ENCODE measurements around the gene SLAMF1.
"Not testable (repeated sequence)": the region's sequence is repeated elsewhere in the genome, so short reads cannot be mapped to it uniquely, and the experiment has no call there.

SLAMF1 gene

DNA sequence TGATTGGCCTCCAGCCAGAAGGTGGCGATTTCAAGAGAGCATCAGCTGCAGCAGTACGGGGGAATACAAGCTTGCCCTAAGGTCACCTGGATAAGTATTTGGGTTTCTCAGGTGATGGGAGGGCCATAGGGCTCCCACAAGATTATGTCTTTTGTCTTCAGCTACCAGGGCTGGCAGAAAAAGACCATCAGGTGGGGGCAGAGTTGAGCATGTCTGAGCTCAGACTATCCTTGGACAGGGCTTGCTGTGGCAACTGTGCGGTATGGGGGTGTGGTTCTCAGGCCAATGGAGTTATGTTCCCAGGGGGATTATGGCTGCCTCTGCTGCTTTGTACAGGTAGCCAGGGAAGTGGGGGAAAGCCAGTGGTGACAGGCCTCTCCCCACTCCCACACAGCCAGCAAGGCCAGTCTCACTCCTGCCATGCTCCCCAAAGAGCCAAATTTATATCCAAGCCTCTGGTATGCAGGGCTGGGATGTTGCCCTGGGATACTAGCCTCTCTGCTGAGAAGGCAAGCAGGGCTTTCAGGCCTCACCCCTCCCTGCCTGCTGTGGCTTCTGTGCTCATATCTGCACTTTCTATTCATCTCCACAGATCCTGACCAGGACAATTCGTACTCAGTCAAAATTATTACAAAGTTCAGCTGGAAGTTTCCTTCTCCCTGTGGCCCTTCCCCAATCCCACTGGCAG is 40.9 kb downstream of the SLAMF1 start:
- DNase-seq (ENCODE audit: low read depth) = no peak

DNA sequence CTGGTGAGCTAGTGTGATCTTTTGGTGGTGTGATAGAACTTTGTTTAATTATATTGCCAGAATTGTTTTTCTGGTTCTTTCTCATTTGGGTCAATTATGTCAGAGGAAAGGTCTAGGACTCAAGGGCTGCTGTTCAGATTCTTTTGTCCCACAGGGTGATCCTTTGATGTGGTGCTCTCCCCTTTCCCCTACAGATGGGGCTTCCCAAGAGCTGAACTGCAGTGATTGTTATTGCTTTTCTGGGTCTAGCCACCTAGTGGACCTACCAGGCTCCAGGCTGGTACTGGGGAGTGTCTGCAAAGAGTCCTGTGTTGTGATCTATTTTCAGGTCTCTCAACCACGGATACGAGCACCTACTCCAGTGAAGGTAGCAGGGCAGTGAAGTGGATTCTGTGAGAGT is 41.6 kb downstream of the SLAMF1 start:
- DNase-seq (ENCODE audit: low read depth) = no peak

DNA sequence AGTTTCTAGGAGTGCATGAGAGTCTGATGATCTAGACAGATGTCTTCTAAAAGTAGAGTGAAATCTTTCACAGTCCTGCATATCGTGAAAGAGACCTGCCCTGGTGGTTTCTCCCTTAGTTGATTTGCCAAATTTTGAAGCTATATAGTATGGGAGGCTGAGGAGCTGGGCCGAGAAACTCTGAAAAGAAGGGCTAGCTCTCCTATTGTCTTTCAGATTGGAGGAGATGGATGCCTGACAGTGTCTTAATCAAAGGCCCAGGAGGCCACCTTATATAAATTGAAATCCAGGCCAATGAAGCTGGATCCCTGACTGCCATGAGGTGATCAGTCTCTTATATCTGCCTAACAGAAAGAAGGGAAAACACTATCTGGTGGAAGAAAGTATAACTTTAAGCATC is 49.1 kb downstream of the SLAMF1 start:
- no peak for DNase-seq (ENCODE audit: low read depth)

DNA sequence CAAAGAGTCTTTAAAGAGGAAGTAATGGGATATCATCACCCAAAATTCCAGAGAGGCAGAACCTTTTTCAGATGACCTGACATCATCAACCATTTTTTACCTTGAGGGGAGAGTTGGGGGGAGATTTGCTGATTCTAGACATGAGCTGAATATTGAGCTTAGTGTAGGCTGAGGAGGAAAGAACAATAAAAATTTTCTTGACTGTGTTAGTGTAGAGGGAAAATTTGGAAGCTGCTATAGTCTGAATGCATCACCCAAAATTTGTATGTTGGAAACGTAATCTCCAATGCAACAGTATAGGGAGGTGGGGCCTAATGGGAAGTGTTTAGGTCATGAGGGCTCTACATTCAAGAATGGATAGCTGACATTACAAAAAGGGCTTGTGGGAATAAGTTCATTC is 49.8 kb downstream of the SLAMF1 start:
- no peak for DNase-seq (ENCODE audit: low read depth)

DNA sequence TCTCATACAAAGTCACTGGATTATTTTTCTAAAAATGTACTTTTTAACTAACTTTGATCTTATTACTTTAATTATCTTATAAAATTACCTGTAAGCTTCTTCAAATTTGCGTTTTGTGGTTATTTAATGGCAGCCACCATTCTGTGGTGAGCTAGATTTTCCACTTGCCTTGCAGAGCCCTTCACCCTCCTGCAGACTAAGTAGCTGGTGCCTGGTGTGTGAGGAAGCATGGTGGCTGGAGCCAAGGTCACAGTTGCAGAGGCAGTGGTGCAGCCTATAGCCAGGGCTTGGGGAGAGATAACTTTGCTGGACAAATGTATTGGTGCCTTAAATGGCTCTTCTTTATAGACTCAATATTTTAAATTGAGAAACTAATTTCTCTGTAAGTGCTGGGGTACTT is 56.4 kb downstream of the SLAMF1 start:
- no peak for DNase-seq (ENCODE audit: low read depth)

DNA sequence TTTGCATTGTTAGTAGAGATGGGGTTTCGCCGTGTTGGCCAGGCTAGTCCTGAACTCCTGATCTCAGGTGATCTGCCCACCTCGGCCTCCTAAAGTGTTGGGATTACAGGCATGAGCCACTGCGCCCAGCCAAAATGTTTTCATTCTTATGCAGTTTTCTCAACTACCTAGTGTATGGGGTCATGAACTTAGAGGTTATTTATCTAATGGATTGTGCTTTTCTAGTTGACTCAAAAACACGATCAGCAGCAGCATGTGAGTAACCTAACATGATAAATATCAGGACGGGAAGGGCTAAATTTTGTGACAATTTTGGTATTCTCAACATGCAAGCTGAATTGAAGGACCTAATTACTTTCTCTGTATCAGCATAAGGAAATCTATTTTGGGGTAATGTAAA is 58.4 kb downstream of the SLAMF1 start:
- DNase-seq (ENCODE audit: low read depth) = no peak

DNA sequence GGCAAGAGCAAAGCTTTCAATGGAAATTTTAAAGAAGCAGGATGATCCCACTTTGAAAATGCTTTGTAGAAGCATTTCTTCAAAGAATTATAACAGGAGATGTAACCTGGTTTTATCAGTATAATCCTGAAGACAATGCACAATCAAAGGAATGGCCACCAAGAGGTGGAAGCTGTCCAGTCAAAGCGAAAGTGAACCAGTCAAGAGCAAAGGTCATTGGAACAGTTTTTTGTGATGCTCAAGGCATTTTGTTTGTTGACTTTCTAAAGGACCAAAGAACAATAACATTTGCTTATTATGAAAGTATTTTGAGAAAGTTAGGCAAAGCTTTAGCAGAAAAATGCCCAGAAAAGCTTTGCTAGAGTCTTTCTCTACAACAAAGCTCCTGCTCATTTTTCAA is 62.1 kb downstream of the SLAMF1 start:
- no peak for DNase-seq (ENCODE audit: low read depth)

DNA sequence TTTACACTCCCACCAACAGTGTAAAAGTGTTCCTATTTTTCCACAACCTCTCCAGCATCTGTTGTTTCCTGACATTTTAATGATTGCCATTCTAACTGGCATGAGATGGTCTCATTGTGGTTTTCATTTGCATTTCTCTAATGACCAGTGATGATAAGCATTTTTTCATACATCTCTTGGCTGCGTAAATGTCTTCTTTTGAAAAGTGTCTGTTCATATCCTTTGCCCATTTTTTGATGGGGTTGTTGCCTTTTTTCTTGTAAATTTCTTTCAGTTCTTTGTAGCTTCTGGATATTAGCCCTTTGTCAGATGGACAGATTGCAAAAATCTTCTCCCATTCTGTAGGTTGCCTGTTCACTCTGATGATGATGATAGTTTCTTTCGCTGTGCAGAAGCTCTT is 63.9 kb downstream of the SLAMF1 start:
- DNase-seq (ENCODE audit: low read depth) = not testable (repeated sequence)

DNA sequence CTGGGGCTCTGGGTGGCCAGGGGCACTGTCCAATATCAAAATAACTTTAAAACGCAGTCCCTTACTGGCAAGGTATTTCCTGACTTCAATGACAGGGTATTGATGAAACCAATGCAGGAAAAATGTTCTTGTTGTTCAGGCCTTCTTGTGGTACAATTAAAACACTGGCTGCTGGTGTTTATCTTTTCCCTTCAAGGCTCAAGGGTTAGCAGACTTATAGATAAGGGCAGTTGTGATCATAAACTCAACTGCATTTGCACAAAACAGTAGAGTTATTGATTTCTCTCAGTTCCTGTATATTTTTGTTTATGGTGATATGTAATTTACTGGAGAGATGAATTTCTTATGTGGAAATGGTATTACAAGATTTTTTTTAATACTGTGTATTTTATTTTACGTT is 64.9 kb downstream of the SLAMF1 start:
- DNase-seq (ENCODE audit: low read depth) = no peak

DNA sequence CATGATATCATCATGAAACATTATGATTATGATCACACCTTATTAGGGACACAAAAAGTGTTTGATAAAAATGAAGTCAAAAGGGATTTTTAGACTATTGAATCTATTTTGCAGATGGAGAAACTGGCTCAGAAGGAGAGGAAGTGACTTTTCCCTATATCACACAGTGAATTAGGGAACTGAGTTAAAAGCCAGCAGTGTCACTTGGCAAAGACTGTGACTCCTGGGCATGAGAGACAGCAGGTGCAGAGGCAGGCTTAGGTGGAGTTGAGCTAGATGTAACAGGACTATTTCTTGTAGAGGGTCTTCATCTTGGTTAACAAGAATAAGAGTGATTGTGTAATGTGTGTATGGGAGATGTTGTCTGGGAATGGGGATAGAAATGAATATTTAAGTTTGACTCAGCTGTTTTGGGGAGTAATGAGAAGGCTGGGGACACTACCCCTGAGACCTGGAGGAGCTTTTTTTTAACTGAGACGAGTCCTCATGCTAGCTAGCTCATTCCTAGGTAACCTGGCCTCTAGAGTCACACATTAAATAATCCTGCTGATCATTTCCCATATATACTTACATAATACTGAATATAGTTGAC is 66.5 kb downstream of the SLAMF1 start:
- DNase-seq (ENCODE audit: low read depth) = no peak

DNA sequence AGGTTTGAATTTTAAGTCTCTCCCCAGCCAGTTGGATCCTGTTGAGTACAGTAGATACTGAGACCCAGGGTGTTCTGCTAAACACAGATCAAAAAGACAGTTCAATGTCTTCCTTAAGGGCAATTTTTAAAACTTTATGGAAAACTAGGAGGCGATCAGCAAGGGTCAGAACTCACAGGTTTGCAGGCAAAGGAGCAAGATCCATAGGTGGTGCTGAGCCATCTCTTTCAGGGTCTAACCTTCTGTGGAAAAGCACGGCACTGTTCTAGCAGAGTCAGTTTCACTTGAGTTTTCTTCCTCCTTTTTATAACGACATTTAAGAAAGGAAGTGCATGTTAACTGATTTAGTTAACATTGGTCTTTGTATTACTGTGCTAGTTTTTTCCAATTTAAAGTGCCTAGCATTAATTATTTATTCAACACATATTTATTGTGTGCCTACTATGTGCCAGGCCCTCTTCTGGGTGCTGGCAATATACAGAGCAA is 67.6 kb downstream of the SLAMF1 start, which contains the start of gene CD84:
Gene CD84 (minus strand): TSS at position 281 of the 486 bp plus-strand sequence. CDS start 59 bp downstream, at position 222.
- no peak for DNase-seq (ENCODE audit: low read depth)

DNA sequence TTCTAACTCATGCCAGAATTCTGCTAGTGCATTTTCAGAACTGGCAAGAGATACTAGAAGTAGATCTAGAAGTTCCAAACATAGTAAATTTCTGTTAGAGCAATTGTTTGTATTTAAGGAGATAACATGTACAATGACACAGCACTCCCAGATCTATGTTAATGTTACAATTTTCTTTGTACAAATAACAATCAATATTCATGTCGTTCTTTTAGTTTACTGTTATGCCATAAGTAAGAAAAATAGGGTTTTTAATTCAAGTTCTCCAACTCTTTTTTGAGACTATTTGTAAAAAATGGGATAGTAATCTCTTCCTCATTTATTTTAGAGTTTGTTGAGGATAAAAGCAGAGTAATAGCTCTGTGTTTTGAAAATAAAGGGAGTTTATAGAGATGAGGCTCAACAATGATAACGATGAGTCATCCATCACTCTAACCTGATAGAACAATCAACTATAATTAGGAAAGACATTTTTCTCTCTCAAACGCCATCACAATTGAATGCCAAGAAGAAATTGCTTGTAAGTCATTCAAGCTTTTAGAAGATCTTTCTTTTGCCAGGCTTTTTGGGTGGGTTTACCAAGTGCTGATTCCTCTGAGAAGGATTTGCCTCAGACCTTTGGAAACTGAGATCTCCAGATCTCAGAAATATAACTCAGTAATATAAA is 68.2 kb downstream of the SLAMF1 start:
- DNase-seq (ENCODE audit: low read depth) = no peak

DNA sequence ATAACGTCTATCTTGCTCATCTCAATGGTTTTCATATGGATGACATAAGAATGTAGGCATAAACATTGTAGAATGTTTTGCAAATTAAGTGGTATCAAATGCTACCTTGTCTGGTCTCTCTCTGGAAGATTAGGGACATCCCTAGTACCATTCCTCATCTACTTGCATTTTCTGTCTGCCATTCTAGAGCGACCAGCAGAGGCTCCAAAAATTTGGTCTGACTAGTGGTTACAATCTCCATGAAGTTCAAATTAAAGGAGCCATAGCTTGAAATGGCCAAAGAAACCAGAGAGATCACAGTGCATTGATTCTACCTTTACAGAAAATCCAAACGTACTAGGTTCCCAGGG is 68.7 kb downstream of the SLAMF1 start:
- no peak for DNase-seq (ENCODE audit: low read depth)

DNA sequence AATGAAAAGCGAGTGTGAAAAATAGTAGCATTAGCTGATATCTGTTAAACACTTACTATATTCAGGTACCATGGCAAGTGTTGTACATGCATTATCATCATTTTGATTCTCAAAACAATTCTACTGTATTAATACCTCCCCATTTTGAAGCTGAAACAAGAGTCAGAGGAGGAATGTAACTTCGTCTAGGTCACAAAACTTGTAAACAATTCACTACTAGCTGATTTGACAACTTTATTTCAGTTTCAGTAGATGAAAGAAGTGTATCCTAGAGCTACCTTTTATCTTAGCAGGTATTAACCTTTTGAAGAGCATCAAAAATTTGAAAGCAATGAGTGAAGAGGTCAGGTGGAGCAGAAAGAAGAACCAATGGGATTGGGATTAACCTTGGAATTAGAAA is 69.2 kb downstream of the SLAMF1 start:
- no peak for DNase-seq (ENCODE audit: low read depth)

DNA sequence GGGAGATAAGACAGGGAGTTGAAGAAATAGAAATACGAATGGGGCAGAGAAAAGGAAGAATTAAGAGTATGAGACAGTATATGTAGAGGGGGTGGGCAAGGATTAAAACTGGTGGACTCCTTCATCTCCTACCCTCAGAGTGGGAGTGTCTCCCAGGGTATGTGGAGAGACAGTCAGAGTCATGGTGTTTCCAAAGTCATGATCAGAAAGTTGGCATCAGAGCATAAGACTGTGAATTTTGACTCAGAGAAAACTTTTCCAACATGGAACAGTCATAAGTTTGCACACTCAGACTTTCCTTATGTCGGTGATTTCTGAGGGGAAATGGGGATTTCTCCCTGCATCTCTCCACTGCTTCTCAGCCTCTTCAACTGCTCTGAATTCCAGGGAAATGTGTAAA is 70.0 kb downstream of the SLAMF1 start:
- no peak for DNase-seq (ENCODE audit: low read depth)

DNA sequence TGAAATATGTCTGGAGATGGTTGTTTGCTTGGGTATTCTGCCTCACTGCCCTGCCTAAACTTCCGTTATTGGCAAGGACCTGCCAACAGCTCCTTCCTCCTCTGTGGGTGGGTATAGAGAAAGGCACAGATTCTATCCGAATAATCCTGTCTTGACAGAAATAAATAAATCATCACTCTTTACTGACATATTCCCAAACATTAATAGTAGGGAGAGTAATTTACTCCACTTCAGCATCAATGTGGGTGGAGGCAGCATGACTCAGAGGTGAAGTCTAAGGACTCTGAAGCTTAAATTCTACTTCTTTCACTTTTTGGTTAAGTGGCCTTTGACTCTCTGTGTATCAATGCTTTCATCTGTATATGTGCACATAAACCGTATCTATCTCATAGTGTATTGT is 70.5 kb downstream of the SLAMF1 start:
- no peak for DNase-seq (ENCODE audit: low read depth)

DNA sequence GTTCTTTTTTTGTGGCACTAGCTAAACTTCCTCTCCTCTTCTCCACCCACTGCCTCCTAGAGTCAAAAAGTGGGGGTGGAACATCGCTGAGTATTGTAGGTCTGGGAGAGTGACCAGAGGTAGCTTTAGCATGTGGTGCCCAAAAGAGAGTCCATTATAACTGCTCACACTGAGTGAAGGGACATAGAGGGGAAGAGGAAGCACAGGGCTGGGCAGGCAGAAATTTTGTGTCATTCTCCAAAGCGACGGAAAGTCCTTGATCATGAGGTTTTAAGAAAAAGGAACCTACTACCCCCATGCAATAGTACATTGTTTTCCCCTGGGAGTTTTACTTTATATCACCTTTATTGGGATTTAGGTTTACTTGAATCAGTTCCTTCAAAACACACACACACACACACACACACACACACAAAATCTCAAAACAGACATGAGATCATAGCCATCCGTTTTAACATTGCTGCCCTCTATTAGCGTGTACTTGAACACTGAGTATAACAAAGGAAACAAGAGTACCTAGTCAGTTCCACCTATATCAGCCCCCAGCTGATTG is 71.7 kb downstream of the SLAMF1 start:
- no peak for DNase-seq (ENCODE audit: low read depth)

DNA sequence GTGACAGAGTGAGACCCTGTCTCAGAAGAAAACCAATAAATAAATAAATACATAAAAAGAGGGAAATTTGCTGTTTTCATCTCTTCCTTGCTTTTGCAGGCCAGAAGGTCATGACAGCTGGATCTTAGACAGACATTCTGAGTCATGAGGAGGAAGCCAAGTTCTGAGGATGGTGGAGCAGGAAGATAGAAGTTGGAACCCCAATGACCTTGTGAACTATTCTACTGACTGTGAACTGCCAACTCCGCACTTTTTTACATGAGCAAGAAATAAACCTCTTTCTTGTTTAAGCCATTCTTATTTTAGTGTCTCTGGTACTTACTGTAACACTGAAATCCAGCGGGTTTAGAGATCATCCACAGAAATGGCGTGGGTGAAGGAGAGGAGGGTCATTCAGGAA is 76.0 kb downstream of the SLAMF1 start:
- no peak for DNase-seq (ENCODE audit: low read depth)

DNA sequence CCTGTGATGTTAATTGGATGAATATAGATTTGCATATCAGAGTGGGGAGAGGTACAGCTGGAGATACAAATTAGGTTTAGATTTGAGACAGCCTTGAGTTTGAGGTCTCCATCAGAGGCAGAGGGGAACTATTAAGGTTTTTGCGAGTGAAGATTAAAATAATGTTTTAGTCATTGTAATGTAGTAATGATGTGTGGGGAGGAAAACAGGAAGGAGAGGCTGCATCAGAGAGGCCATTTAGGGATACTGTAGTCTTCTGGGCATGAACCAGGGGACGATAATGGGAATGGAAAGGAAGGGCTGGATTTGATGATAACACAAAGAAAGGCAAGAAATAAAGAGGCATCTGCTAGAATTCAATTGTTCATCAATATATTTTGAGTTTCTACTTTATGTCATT is 77.0 kb downstream of the SLAMF1 start:
- no peak for DNase-seq (ENCODE audit: low read depth)

DNA sequence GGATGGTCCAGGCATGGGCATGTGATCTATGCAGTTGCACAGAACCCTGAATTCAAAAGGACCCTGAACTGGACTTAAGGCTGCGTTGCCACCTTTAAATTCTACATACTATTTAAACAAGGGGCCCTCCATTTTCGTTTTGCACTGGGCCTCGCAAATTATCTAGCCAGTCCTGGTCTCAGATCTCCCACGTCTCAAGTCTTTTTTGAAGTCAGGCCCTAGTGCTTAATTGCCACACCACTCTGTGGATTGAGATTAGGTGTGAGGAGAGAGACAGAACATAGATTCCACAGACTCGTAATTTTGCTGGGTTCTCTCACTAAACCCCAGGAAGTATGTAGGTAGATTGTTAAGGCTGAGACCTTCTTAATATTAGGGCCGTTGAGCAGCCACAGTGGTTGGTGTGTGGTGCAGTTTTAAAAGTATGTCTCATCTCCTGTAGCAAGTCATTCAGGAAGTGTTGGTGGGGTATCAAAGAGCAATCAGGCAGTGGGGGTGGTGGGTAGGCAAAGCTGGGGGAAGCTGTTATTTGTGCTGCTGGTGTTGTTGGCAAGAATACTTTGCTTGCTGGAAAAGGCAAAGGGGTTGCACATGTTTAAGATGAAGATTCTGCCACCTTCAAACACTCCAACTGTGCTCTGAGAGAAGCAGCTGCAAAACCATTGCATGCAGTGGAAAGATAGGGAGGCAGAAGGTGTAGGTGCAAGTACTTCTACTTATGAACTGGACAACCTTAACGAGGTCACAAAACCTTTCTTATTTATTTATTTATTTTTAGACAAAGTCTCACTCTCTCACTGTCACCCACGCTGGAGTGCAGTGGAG is 78.8 kb downstream of the SLAMF1 start:
- no peak for DNase-seq (ENCODE audit: low read depth)

DNA sequence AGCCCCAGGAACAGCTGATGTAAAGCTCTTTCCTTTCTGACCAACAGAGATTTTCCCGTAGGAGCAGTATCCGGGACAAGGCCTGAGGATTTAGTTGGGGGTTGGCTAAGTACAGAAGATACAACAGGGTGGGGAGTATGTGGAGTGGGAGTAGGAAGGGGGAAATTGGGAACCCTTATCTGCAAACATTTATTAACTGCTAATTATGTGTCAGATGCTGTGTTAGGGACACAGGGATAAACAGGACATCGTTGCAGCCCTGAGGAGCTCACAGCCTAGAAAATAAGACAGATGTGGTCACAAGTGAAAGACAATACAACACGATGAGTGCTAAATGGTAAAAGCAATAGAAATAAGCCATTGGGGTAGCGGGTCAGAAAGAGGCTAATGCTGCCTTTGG is 79.5 kb downstream of the SLAMF1 start:
- no peak for DNase-seq (ENCODE audit: low read depth)

DNA sequence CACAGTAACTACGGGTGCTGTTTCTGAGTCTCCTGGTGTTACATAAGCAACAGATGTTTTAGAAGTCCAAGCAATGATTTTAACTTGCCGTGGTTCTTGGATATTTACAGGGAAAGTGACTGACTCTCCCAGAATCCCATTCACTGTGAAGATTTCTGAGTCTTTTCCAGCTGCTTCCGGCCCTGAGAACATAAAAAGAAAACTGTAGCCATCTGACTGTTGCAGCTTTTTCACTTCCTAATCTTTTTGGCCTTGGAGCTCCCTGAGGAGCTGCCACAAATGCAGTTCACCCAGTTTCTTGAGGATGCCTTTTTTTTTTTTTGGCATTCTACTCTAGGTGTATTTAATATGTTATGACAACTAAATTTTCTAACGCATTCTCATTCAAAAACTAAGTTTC is 81.3 kb downstream of the SLAMF1 start:
- DNase-seq (ENCODE audit: low read depth) = no peak

All from HS-27A (cell line).